Peyer's patch (tissue), 4 donors: ENCODE measurements around the gene KCNIP4.

Experiments
- CTCF ChIP-seq, 6 experiments: fragments of 450-650 bp in 4 of 6; fragments of 200-600 bp in 2 of 6; sonication (generic) in 1 of 6; IDR thresholded peaks; one replicate each; pipeline ENCODE4 v1.5.1; 2017 to 2019; ENCODE audit warnings: antibody characterized with exemption in 6 of 6, mild to moderate bottlenecking in 3 of 6, moderate library complexity in 1 of 6
- POLR2A ChIP-seq, 2 donors: fragments of 450-650 bp; IDR thresholded peaks; one replicate each; pipeline ENCODE4 v1.5.1; 2017; ENCODE audit warnings: antibody characterized with exemption in 2 of 2, mild to moderate bottlenecking in 2 of 2, moderate library complexity in 2 of 2

GRCh38 chr4:21367567-21367966, 581.0 kb downstream of the KCNIP4 start:
- no peak for TF ChIP-seq CTCF (IDR thresholded peaks at IDR 0.05)
- TF ChIP-seq POLR2A (IDR thresholded peaks at IDR 0.05): no peak
